A204.1 (cell line): ENCODE results near the gene TTC16.
"Not testable (repeated sequence)": the region's sequence is repeated elsewhere in the genome, so short reads cannot be mapped to it uniquely, and the experiment has no call there.

ENCODE experiments used
- FAIRE-seq: peaks from 2 replicates; lab custom pipeline; 2012; peaks lifted over from hg19 to GRCh38; lab: Jason Lieb, UNC

TTC16 gene

DNA sequence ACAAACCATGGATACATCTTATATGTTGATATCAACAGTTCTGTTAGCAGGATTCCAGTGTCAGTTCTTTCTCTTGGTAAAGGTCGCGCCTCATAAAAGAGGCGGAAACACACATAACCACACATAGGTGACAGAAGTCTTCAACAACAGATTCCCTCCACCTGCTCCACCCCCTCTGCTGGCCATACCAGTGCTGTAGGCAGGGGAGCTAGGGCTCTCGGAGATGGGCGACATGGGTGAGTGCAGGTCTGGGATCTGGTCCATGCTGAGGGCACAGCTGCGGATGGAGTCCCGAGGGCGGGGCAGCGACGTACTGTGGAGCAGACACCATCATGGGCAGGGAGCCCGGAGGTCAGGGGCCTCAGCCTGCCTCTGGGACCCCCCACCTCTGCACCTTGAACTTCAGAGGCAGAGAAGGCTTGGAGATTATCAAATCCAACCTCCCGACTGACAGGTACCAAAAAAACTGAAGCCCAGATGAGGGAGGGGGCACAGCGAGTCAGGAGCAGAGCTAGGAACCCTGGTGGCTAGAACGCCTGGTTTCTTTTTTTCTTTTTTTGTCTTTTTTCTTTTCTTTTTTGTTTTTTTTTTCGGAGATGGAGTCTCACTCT, 31.2 kb downstream of the TTC16 start:
- FAIRE-seq, result no peak

- FAIRE-seq, result no peak
Observed at GRCh38 chr9:127749090-127749787, 33.4 kb downstream of the TTC16 start.

GRCh38 chr9:127751269-127752054, 35.6 kb downstream of the TTC16 start:
- FAIRE-seq, result no peak

GRCh38 chr9:127753148-127753547, 37.3 kb downstream of the TTC16 start:
- no peak for FAIRE-seq

DNA sequence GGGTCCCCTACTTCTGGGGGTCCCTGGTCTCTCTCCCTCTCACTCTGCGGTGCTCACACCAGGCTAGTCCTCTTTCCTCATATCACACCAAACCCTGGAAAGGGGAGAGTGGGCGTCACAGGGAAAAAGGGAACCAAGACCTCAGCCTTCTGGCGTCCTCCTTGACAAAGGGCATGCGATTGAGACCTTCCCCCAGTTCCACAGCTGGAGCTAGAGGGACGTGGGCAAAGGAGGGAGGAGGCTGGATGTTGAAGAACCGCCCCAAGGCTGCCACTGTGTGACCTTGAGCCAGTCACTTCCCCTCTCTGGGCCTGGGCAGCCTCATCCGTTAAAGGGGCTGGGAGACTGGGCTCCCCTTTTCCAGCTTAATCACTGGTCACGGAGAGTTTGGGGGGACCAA, 37.7 kb downstream of the TTC16 start:
- no peak for FAIRE-seq

DNA sequence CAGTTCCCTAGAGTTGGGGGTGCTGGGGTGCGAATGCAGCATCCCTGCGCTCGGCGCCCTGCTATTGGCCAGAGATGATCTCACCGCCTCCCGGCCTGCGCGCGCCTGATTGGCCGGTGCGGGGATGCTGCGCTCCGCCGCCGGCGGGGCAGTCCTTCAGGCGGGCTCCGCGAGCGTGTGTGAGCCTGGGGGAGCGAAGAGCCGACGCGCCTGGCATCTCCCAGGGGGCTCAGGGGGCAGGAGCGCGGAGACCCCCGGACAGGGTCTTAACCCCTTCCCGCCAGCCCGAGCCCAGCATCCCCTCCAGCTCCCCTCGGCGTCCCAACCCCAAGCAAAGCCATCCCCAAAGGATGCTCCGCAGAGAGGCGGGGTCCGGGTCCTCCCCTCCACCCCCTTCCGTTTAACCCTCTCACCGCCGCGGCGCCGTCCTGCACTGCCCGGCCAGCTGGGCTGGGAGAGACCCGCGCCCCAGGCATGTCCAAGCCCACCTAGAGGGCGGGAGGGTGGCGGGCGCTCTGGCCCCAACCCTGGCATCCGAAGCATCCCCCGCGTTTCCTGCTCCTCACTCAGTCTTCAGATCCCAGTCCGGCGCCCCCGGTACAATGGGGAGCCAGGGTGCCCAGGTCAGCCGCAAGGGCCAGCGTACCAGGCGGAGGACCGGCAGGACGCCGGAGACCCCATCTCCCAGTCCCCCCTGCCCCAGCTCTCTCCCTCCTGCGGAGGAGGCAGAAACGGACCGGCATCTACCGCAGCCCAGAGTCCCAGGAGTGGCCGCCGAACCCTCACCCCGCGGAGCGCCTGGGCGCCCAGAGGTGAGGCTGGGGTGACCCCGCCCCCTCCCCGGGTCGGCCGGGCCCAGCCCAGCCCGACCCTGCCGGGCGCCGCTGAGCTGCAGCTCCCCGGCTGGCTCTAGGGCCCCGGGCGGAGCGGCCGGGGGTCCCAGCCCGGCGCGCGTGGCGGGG, 38.5 kb downstream of the TTC16 start:
- FAIRE-seq, result no peak

- no peak for FAIRE-seq
Observed at GRCh38 chr9:127755061-127756060, 39.5 kb downstream of the TTC16 start.

DNA sequence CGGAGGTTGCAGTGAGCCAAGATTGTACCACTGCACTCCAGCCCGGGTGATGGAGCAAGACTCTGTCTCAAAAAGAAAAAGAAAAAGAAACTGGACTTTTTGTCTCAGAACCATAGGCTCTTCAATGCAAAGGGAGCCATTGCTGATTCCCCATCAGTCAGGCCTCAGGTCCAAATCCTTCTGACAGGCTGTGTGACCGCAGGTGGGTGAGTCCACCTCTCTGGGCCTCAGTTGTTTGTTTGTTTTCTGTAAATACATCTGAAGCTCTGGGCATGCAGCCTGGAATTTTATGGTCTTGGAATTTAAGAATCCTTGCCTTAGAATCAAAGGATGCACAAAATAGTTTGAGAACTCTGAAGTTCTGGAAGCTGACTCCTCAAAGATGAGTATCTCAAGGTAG, 40.4 kb downstream of the TTC16 start:
- no peak for FAIRE-seq

- FAIRE-seq, result not testable (repeated sequence)
Observed at GRCh38 chr9:127756776-127757175, 40.9 kb downstream of the TTC16 start.

GRCh38 chr9:127758843-127759242, 43.0 kb downstream of the TTC16 start:
- FAIRE-seq, result no peak

DNA sequence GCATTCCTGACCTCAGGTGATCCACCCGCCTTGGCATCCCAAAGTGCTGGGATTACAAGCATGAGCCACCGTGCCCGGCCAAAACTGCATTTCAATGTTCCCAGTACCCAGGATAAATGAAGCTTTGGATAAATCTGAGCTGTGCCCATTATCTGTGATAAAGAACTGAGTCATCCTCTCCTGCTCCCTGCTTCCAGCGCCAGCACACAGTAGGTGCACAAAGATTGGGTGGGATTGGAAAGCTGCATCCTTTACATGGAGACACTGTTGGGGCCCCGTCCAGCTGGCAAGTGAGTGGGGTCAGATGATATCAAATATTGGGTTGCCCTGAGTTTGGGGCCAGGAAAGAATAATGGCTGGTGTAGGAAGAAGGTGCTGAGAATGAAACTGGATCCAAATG, 45.2 kb downstream of the TTC16 start:
- FAIRE-seq, result no peak

DNA sequence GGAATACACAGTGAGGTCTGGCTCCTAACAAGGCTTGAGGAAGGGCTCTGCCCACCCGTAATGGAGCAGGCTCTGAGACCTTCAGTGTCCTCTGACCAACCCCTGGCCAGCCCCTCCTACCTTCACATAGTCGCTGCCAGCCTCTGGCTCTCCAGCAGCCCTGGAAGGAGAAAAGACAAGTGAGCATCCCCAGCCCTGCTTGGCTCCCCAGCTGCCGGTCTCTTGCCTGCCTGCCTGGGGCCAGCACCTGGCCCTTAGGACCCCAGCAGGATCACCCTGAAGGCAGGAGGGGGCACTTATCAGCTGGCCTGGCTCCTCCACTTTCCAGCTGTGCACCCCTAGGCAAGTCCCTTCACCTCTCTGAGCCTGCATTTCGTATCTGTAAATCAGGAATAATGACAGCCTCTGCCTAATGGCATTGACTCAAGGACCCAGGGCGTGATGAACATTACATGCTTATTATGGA, 45.6 kb downstream of the TTC16 start:
- FAIRE-seq, result no peak

DNA sequence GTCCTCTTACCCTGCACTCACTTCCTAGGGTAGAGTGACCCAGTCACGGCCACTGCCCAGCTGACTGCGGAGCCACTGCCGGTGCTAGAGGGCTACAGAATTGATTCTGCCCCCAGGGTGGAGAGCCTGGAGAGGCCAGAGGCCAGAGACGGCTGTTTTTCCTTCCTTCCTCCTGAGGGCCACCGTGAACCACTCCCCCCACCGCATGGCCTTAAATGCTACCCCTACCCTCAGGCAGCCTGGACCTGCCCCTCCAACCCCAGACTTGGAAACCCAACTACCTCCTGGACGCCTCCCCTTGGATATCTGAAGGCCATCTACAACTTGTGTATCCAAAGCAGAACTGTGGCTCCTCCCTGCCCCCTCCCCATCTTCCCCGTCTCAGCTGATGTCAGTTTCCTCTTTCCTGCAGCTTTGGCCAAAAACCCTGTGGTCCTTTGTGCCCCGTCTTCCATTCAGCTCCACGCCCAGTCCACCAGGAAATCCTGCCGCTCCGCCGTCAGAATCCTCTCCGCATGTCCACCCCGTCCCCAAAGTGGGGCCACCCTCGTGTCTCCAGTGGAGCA, 46.3 kb downstream of the TTC16 start:
- no peak for FAIRE-seq

GRCh38 chr9:127763918-127764384, 48.1 kb downstream of the TTC16 start:
- FAIRE-seq, result no peak

DNA sequence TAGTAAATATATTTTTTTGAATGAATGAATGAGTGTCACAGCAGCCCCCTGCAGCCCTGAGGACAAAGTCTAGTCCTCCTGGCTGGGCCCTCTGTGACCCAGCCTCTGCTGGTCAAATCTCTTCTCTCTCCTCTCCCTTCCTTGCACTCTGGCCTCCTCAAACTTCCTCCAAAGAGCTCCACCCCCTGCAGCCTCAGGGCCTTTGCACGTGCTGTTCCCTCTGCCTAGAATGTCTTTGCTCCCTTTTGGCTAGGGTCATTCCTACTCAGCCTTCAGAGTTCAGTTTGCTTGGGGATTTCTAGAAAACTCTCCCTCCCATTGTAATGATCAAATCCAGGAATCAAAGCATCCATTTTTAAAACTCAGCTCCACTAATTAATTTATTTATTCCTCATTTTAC, 49.5 kb downstream of the TTC16 start:
- no peak for FAIRE-seq

DNA sequence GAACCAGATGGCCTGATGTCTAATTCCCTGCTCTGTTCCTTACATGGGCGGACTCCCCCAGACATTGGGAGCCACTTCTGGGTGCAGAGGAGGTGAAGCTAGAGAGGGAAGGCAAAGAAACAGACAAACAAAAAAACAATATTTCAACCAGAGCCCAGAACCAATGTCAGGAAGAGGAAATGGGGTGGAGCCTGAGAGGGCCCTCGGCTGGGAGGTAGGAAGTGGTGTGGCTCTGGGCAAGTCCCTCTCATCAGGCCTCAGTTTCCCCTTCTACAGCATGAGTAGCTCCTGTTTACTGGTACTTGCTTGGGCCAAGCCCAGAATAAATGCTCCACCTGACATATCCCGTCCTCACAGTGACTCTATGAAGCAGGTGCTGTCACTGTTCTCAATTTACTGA, 51.5 kb downstream of the TTC16 start:
- FAIRE-seq, result no peak

DNA sequence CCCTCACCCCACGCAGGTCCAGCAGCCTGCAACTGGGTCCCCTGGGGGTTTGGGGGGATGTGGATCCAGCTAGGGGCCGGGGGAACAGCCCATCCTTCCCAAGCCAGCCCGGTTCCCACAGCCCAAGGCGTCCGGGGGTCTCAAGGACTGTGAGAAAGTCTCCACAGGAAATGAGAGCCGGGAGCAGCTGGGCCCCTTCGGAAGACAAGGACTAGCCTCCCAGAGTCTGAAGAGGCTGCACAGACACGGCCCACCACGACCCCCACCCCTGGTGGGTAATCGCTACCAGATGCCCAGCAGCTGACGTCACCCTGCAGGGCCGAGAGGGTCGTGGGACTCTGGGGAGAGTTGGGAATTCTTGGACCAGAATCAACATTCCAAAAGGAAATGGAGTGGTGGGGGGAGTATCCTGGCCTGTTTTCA, 52.0 kb downstream of the TTC16 start:
- FAIRE-seq, result no peak

GRCh38 chr9:127768698-127769097, 52.8 kb downstream of the TTC16 start:
- no peak for FAIRE-seq

DNA sequence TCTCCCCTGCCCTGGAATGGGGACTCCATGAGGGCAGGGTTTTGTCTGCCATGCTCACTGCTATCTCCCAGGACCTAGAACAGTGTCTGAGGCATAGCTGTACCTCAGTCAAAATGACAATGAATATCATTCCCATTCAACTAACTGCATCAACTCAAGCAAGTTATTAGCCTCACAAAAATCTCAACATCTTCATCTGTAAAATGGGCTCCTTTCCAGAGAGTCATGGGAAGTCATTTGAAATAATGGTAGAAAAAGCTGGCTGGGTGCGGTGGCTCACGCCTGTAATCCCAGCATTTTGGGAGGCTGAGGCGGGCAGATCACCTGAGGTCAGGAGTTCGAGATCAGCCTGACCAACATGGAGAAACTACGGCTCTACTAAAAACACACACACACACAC, 53.2 kb downstream of the TTC16 start:
- FAIRE-seq, result no peak

GRCh38 chr9:127769929-127770582, 54.2 kb downstream of the TTC16 start:
- FAIRE-seq, result no peak
